IMR-90 (cell line): Measurements from ENCODE around the gene DIPK1A. TPM values are rescaled to one million over a fixed set of nuclear protein-coding genes. Genes with fewer than 3 reads are reported as not detected.

Experiments
- ATAC-seq: fragments of 200-7000 bp; cut with Tn5 transposase; 2 replicates; pipeline ENCODE4 v1.9.1; 2020; ENCODE audit warnings: low read depth, mild to moderate bottlenecking, moderate library complexity
- BruUV-seq: library from RNA; stranded (reverse); fragments of 400-500 nt; replicated peaks from 2 replicates; lab custom pipeline; 2021; lab: Mats Ljungman, UMichigan
- CTCF ChIA-PET: fragments of 300-600 bp; formaldehyde crosslinking; extraction: SDS; loops from one replicate; lab custom pipeline; 2021; ENCODE audit warnings: antibody characterized with exemption; lab: Yijun Ruan, JAX
- POLR2A ChIA-PET: fragments of 300-600 bp; sonication (Branson Sonifier 250); formaldehyde crosslinking; loops from one replicate; lab custom pipeline; 2022; ENCODE audit warnings: antibody characterized with exemption; ENCODE audit not compliant: unreplicated experiment; lab: Charles Lee
- DNase-seq: peaks from one replicate; pipeline ENCODE4 v3.0.0; 2013
- H2AFZ ChIP-seq: replicated peaks from 2 replicates; pipeline ENCODE3; 2013; ENCODE audit warnings: low read length, mild to moderate bottlenecking; ENCODE audit not compliant: poor library complexity
- H2AK5ac ChIP-seq: 2 replicates; pipeline ENCODE4 v1.6.1; 2013; ENCODE audit warnings: low read depth, low read length, inconsistent platforms
- H2AK9ac ChIP-seq: replicated peaks from 2 replicates; pipeline ENCODE3; 2013; ENCODE audit warnings: mild to moderate bottlenecking, low read depth, low read length, moderate library complexity; ENCODE audit not compliant: poor library complexity
- H2BK120ac ChIP-seq: 2 replicates; pipeline ENCODE4 v1.6.1; 2013; ENCODE audit warnings: low read depth, low read length, inconsistent platforms
- H2BK15ac ChIP-seq: 3 replicates; pipeline ENCODE4 v1.6.1; 2013; ENCODE audit warnings: low read depth, low read length, inconsistent platforms
- H2BK20ac ChIP-seq: 2 replicates; pipeline ENCODE4 v1.6.1; 2013; ENCODE audit warnings: low read depth, mild to moderate bottlenecking, inconsistent platforms, low read length, moderate library complexity
- H2BK5ac ChIP-seq: 2 replicates; pipeline ENCODE4 v1.6.1; 2013; ENCODE audit warnings: mild to moderate bottlenecking, low read depth, low read length, inconsistent platforms; ENCODE audit not compliant: poor library complexity, severe bottlenecking
- H3K14ac ChIP-seq: replicated peaks from 2 replicates; pipeline ENCODE4 v1.6.1; 2013; ENCODE audit warnings: low read depth, low read length, inconsistent platforms
- H3K18ac ChIP-seq: 2 replicates; pipeline ENCODE4 v1.6.1; 2013; ENCODE audit warnings: low read depth, low read length, control low read depth
- H3K23ac ChIP-seq: 2 replicates; pipeline ENCODE4 v1.6.1; 2013; ENCODE audit warnings: low read depth, low read length, inconsistent platforms
- H3K27ac ChIP-seq: 2 replicates; pipeline ENCODE4 v1.5.1; 2013; ENCODE audit warnings: mild to moderate bottlenecking, control low read depth, low read length; ENCODE audit not compliant: insufficient read depth
- H3K27me3 ChIP-seq: 2 replicates; pipeline ENCODE4 v1.6.1; 2013; ENCODE audit warnings: low read length; ENCODE audit not compliant: control insufficient read depth, insufficient read depth
- H3K36me3 ChIP-seq: 2 replicates; pipeline ENCODE4 v1.6.1; 2013; ENCODE audit warnings: low read length, mixed read lengths; ENCODE audit not compliant: control insufficient read depth, insufficient read depth
- H3K4ac ChIP-seq: 2 replicates; pipeline ENCODE4 v1.6.1; 2013; ENCODE audit warnings: low read depth, low read length, inconsistent platforms
- H3K4me1 ChIP-seq: 2 replicates; pipeline ENCODE4 v1.6.1; 2013; ENCODE audit warnings: low read length, mixed read lengths; ENCODE audit not compliant: control insufficient read depth, insufficient read depth
- H3K4me2 ChIP-seq: 2 replicates; pipeline ENCODE4 v1.6.1; 2013; ENCODE audit warnings: low read depth, mild to moderate bottlenecking, control low read depth, low read length, moderate library complexity
- H3K4me3 ChIP-seq: 2 replicates; pipeline ENCODE4 v1.5.1; 2013; ENCODE audit warnings: low read depth, mild to moderate bottlenecking, control low read depth, low read length, moderate library complexity; ENCODE audit not compliant: insufficient read depth
- H3K56ac ChIP-seq: 2 replicates; pipeline ENCODE4 v1.6.1; 2013; ENCODE audit warnings: low read length, inconsistent platforms; ENCODE audit not compliant: insufficient read depth; ENCODE audit errors: extremely low read depth
- H3K79me1 ChIP-seq, 2 experiments: 2 replicates each; pipeline ENCODE4 v1.6.1; 2013; ENCODE audit warnings: low read length in 2 of 2, inconsistent platforms in 1 of 2, low read depth in 1 of 2
- H3K9ac ChIP-seq: 2 replicates; pipeline ENCODE4 v1.6.1; 2013; ENCODE audit warnings: low read depth, low read length, control low read depth
- H3K9me1 ChIP-seq: 2 replicates; pipeline ENCODE4 v1.6.1; 2013; ENCODE audit warnings: low read length, inconsistent platforms; ENCODE audit not compliant: insufficient read depth
- H3K9me3 ChIP-seq: 2 replicates; pipeline ENCODE4 v1.6.1; 2013; ENCODE audit warnings: low read length; ENCODE audit not compliant: control insufficient read depth, insufficient read depth
- H4K20me1 ChIP-seq: 2 replicates; pipeline ENCODE4 v1.6.1; 2013; ENCODE audit warnings: low read length, inconsistent platforms; ENCODE audit not compliant: insufficient read depth
- H4K5ac ChIP-seq: 2 replicates; pipeline ENCODE4 v1.6.1; 2013; ENCODE audit warnings: mild to moderate bottlenecking, low read depth, low read length, control low read depth
- H4K8ac ChIP-seq, 2 experiments: 2 replicates each; pipeline ENCODE4 v1.6.1; 2013; ENCODE audit warnings: low read depth in 2 of 2, low read length in 2 of 2, control low read depth in 1 of 2, inconsistent platforms in 1 of 2
- H4K91ac ChIP-seq: 2 replicates; pipeline ENCODE4 v1.6.1; 2013; ENCODE audit warnings: low read depth, low read length, inconsistent platforms; ENCODE audit not compliant: insufficient read depth
- CEBPB ChIP-seq: IDR thresholded peaks from 2 replicates; pipeline ENCODE4 v1.6.1; 2012; ENCODE audit warnings: low read depth, low read length, improper control_type of control experiment
- ELK1 ChIP-seq: fragments of 150-350 bp; IDR thresholded peaks from 2 replicates; pipeline ENCODE4 v1.6.1; 2016; ENCODE audit warnings: low read depth, mild to moderate bottlenecking, low read length, moderate library complexity, borderline replicate concordance
- MXI1 ChIP-seq: IDR thresholded peaks from 2 replicates; pipeline ENCODE4 v1.6.1; 2012; ENCODE audit warnings: low read depth, mild to moderate bottlenecking, low read length, moderate library complexity, borderline replicate concordance
- RFX5 ChIP-seq: IDR thresholded peaks from 2 replicates; pipeline ENCODE4 v1.8.0; 2012; ENCODE audit warnings: low read depth, mild to moderate bottlenecking, low read length, moderate library complexity
- WGBS, 2 experiments: methylation state at CpG; one replicate each; pipeline versions ENCODE4 v1.1.5 to v1.1.7; 2013; ENCODE audit warnings: missing lambda C conversion rate in 2 of 2; ENCODE audit not compliant: insufficient read length in 1 of 2; ENCODE audit errors: extremely low coverage in 2 of 2; 5-methylcytosine and 5-hydroxymethylcytosine counted together
- dilution Hi-C: fragments of 300-500 bp; cut with HindIII; formaldehyde crosslinking; loops from one replicate; pipeline ENCODE4 v1.14.3; 2018; ENCODE audit warnings: low sequenced_read_pairs; ENCODE audit not compliant: unreplicated experiment
- in situ Hi-C: fragments of 300-500 bp; cut with MboI; formaldehyde crosslinking; loops from 3 replicates; pipeline ENCODE4 v1.14.3; 2019; ENCODE audit warnings: low sequenced_read_pairs, inconsistent platforms, mixed read lengths
- intact Hi-C: fragments of 100-400 bp; cut with micrococcal nuclease; formaldehyde crosslinking; loops from 2 replicates; pipeline ENCODE4 v1.10.0; 2022
- polyA plus RNA-seq, 3 experiments: library from polyadenylated mRNA; depleted of rRNA; stranded (reverse); fragments of >200 nt; gene quantifications; 2 replicates each; pipeline ENCODE4 v1.2.3, GENCODE V29; 2012; ENCODE audit warnings: low replicate concordance in 1 of 3
- total RNA-seq: library from RNA; depleted of rRNA; stranded (reverse); fragments of >200 nt; gene quantifications from 2 replicates; pipeline ENCODE4 v1.2.3, GENCODE V29; 2012
- TF ChIP-seq, protein P1 (sequence below): fragments of 150-350 bp; IDR thresholded peaks from 2 replicates; pipeline ENCODE4 v1.6.1; 2017; ENCODE audit warnings: mild to moderate bottlenecking, antibody characterized with exemption, low read length, low read depth
- TF ChIP-seq, protein P2 (sequence below): conservative IDR thresholded peaks from 2 replicates; pipeline ENCODE4 v1.5.1; 2012; ENCODE audit warnings: mild to moderate bottlenecking, low read depth, low read length, improper control_type of control experiment

DIPK1A gene
- total and polyA plus RNA-seq, 2 of the 4 experiments (the other 2 are of a cell fraction) = 4.7 to 5.7 TPM

DNA sequence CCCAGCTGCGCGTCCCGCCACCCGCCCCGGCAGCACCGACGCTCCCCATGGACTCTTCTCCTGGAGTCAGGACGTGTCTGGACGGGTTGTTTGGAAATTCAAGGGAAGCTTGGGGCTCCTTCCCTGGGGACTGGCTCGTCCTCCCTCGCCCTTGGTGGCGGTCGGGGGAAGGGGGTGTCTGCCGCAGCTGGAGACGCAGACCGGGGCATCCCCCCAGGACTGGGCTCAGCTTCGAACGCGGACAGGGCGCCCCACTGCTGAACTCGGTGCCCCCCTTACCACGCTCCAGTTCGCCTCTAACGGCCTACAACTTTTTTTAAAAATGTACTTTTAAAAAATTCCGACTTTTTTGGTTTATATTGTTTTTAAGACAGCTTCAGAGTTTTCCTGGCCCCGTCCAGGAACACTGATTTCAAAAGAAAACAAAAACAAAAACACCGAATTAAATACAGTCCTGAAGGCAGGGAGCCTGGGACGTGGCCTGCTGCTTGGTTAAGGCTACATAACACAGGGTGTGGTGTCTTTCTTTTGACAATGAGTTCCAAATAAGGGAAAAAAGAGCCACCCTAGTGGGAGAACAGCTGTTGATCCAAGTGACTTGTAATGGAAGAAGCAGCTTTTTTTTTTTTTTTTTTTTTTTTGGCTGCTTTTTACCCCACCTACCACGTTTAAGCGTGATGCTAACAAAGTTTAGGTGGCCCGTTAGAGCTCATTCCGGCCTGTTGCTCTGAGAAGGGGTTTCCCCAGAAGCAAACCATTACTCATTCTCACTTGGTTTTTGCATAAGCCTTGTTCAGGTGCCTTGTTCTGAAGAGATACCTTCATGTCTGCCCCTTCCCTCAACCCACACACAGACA, 862 bp upstream of the DIPK1A start:
- dilution Hi-C loops (no loop called here), intact Hi-C loops (no loop called here), in situ Hi-C loops (no loop called here)
- BruUV-seq = TSS peak; percentile 89
- Histone ChIP-seq H3K4me1 (no peaks in the 10 kb centered on the region; the same call in 1 of the 2 replicates), H3K14ac (peak overlapping the region; percentile 62), H4K5ac (peak overlapping the region; percentile 89), H3K27ac (peak overlapping the region; percentile 98), H2AK9ac (peak overlapping the region; percentile 18), H3K18ac (peak overlapping the region; percentile 89), H3K4me2 (peak overlapping the region; percentile 91), H2AK5ac (peak overlapping the region; percentile 23; the same call in 1 of the 2 replicates), H3K9ac (peak overlapping the region; percentile 99), H3K79me1 (peaks cover 6 to 29% of the 10 kb centered on the region in 2 experiments; a peak in 2 of 4 replicates), H4K91ac (peak overlapping the region; percentile 78), H3K23ac (peak overlapping the region; percentile 70), H2BK20ac (0 out of 2 replicates have a peak overlapping the region, but pooled peaks have one; percentile 24), H3K9me1 (0 out of 2 replicates have a peak, but pooled peaks cover 4% of the 10 kb centered on the region), H4K20me1 (peaks cover 3% of the 10 kb centered on the region; the same call in 1 of the 2 replicates), H2BK5ac (peak overlapping the region; percentile 77), H2BK15ac (peak overlapping the region; percentile 0; the same call in 1 of the 3 replicates), H3K27me3 (no peaks in the 10 kb centered on the region; the same call in 1 of the 2 replicates), H3K4me3 (peak overlapping the region; percentile 97), H3K4ac (peak overlapping the region; percentile 77), H3K9me3 (no peaks in the 10 kb centered on the region), H3K36me3 (no peaks in the 10 kb centered on the region), H4K8ac (peak overlapping the region; percentile 34 to 91), H3K56ac (peak overlapping the region; percentile 66; the same call in 1 of the 2 replicates), H2AFZ (peak overlapping the region; percentile 88), H2BK120ac (peak overlapping the region; percentile 80)
- ATAC-seq (peak; percentile 7; the same call in 1 of the 2 replicates), DNase-seq (peak; percentile 38)
- WGBS, 2 experiments = 60% methylated on average over 5 of the region's 32 CpGs; no CpG with 5 or more reads in 1 of the 2 experiments
- ChIA-PET CTCF (interaction anchor here (1.4 to 3.9 kb wide), 3 partner anchors 32 to 103 kb away, joined by 3 to 24 read pairs (median 4); no protein-coding TSS in a partner anchor), POLR2A (interaction anchor here (0.6 to 1.0 kb wide), 4 partner anchors 22 to 39 kb away, joined by 3 to 10 read pairs (median 9); no protein-coding TSS in a partner anchor)
- TF ChIP-seq RFX5 (no peak), ELK1 (no peak), CEBPB (peak; percentile 38; the same call in 1 of the 2 replicates), MXI1 (no peak)
- TF ChIP-seq, protein P1, sequence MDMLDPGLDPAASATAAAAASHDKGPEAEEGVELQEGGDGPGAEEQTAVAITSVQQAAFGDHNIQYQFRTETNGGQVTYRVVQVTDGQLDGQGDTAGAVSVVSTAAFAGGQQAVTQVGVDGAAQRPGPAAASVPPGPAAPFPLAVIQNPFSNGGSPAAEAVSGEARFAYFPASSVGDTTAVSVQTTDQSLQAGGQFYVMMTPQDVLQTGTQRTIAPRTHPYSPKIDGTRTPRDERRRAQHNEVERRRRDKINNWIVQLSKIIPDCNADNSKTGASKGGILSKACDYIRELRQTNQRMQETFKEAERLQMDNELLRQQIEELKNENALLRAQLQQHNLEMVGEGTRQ = no peak
- TF ChIP-seq, protein P2, sequence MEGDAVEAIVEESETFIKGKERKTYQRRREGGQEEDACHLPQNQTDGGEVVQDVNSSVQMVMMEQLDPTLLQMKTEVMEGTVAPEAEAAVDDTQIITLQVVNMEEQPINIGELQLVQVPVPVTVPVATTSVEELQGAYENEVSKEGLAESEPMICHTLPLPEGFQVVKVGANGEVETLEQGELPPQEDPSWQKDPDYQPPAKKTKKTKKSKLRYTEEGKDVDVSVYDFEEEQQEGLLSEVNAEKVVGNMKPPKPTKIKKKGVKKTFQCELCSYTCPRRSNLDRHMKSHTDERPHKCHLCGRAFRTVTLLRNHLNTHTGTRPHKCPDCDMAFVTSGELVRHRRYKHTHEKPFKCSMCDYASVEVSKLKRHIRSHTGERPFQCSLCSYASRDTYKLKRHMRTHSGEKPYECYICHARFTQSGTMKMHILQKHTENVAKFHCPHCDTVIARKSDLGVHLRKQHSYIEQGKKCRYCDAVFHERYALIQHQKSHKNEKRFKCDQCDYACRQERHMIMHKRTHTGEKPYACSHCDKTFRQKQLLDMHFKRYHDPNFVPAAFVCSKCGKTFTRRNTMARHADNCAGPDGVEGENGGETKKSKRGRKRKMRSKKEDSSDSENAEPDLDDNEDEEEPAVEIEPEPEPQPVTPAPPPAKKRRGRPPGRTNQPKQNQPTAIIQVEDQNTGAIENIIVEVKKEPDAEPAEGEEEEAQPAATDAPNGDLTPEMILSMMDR = no peak
